HG02981 (cell line): ENCODE results near the gene IAH1.

Experiments used
- ATAC-seq: cut with Tn5 transposase; IDR thresholded peaks from one replicate; pipeline ENCODE4 v1.9.1; 2021; ENCODE audit warnings: mild to moderate bottlenecking, moderate library complexity; ENCODE audit not compliant: unreplicated experiment

IAH1 gene

DNA sequence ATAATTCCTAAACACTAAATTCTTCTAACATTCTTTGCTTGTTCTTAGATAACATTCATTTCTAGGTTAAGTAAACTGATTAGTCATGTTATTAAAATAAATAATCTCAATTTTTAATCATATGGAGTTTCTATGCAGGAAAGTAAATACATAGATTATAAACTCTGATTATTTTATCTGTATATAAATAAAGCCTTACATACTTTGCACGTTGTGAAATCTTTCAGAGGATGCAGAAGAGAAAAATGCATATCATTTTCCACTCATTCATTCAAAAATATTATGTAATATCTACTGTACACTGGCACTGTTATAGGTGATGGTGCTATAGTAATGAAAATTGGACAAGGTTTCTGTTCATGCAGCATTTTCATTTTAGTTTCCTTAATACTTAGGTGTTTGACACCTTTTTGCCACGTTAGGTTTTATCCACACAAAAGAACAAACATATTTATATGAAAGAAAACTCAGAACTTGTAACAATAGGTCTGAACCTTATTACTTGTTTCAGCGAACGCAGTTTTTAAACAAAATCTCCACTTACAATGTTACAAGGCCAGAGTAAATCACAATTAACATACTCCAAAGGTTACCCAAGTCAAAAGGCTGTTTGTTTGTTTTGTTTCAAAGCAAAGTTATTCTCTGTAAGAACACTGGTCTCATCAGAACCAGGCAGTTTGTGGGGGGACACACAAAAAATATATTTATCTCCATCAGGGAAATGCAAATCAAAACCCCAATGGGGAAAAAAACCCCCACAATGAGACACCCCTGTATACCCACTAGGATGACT is 53.8 kb downstream of the IAH1 start:
- no peak for ATAC-seq

DNA sequence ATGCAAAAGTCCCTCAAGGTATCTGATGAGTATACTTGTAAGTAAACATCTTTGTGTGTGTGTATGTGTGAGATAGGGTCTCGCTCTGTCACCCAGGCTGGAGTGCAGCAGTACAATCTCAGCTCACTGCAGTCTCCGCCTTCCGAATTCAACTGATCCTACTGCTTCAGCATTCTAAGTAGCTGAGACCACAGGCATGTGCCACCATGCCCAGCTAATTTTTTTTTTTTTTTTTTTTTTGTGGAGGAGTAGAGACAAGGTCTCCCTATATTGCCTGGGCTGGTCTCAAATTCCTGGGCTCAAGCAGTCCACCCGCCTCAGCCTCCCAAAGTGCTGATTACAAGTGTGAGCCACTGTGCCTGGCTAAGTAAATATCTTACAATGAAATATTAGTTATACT is 58.1 kb downstream of the IAH1 start:
- ATAC-seq = no peak

DNA sequence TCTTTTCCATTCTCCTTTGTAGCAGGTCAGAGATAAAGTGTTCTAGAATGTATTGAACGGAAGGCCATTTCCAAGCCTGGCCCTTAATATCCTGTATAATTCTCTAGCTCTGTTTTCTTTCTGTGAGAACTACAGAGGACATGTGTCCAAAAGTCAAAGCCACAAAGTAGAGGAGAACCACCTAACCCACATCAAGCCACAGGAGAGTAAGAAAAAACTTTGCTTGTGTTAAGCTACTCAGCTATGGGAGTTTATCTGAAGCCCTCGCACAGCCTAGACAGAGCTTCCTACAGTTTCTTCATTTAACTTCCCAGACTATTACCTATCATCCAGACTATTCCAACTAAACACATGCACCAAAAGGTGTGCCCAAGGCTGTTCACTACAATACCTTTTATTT is 59.3 kb downstream of the IAH1 start:
- no peak for ATAC-seq

DNA sequence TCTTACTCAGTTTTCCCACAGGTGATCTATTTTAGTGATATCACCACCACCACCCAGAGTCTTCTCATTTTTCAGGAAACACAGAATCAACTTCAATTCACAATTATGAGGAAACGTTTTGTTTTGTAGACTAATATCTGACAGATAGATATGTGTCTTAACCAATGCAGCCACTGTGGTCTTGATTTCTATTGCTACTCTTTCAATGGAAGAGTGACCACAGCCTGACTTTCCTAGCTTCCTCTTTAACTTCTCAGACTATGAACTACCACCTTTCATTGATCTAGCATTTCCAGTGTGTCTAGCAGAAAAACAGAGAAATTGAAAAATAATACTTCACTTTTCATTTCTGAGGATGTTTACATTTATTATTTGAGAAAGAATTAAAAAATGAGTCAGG is 60.8 kb downstream of the IAH1 start:
- ATAC-seq = no peak

DNA sequence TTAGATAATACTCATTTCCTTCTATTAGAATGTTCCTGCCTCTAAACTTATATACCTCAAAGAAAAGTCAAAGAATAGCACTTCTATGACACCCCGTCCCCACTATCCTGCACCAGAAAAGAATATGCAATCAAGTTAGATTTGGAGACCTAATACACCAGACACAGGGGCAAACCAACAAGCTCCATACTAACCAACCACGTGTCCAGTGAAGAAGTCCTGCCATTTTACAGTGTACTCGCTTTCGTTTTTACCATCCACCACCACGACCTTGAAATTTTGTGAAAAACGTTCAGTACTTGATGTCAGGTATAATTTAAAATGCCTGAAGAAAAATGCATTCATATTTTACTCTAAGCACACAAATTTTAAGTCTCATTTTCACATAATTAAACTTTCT is 62.2 kb downstream of the IAH1 start:
- no peak for ATAC-seq

DNA sequence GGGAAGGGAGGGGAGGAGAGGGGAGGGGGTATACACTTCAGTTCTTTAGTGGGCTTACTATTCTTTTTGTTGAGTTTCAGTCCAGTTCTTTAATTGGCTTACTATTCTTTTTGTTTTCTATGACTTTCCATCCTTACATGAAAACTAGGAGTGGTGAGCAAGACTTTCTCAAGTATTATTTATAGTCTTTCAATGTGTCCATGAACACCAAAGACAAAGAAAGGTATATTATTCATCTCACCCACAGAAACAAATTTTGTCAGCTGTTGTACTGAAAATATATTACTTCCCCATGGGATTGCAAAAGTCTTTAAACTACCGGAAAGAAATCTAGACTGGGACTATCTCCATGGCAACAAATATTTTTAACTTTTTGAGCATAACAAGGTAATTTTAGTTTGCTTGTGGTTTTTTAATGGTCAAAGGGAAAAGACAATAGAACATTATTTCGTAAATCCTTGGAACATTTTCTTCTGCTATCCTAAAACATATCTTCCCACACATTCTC is 63.7 kb downstream of the IAH1 start:
- ATAC-seq = no peak
